Nephron (organoid): Measurements from ENCODE around the gene RAP2B.

Experiments
- H3K27ac Mint-ChIP-seq, 3 experiments: 2 replicates each; pipeline ENCODE4 v1.8.0; 2020; ENCODE audit warnings: mixed read lengths in 3 of 3, mild to moderate bottlenecking in 2 of 3, moderate library complexity in 1 of 3
- H3K27me3 Mint-ChIP-seq: 2 replicates; pipeline ENCODE4 v1.8.0; 2021; ENCODE audit warnings: low read depth, mild to moderate bottlenecking, moderate library complexity, mixed read lengths
- H3K36me3 Mint-ChIP-seq: 2 replicates; pipeline ENCODE4 v1.8.0; 2020; ENCODE audit warnings: low read depth, mixed read lengths
- H3K4me1 Mint-ChIP-seq: 2 replicates; pipeline ENCODE4 v1.8.0; 2020; ENCODE audit warnings: mixed read lengths
- H3K4me3 Mint-ChIP-seq, 3 experiments: 2 replicates each; pipeline ENCODE4 v1.8.0; 2020; ENCODE audit warnings: mild to moderate bottlenecking in 3 of 3, mixed read lengths in 3 of 3, moderate library complexity in 2 of 3
- H3K9me3 Mint-ChIP-seq: 2 replicates; pipeline ENCODE4 v1.8.0; 2020; ENCODE audit warnings: mixed read lengths
- TF ChIP-seq, protein P1 (sequence below), 3 experiments: fragments of 200-600 bp; sonication (generic); IDR thresholded peaks; one replicate each; pipeline ENCODE4 v1.5.0; 2021; ENCODE audit warnings: antibody characterized with exemption in 3 of 3; ENCODE audit not compliant: unreplicated experiment in 3 of 3

Gene RAP2B

DNA sequence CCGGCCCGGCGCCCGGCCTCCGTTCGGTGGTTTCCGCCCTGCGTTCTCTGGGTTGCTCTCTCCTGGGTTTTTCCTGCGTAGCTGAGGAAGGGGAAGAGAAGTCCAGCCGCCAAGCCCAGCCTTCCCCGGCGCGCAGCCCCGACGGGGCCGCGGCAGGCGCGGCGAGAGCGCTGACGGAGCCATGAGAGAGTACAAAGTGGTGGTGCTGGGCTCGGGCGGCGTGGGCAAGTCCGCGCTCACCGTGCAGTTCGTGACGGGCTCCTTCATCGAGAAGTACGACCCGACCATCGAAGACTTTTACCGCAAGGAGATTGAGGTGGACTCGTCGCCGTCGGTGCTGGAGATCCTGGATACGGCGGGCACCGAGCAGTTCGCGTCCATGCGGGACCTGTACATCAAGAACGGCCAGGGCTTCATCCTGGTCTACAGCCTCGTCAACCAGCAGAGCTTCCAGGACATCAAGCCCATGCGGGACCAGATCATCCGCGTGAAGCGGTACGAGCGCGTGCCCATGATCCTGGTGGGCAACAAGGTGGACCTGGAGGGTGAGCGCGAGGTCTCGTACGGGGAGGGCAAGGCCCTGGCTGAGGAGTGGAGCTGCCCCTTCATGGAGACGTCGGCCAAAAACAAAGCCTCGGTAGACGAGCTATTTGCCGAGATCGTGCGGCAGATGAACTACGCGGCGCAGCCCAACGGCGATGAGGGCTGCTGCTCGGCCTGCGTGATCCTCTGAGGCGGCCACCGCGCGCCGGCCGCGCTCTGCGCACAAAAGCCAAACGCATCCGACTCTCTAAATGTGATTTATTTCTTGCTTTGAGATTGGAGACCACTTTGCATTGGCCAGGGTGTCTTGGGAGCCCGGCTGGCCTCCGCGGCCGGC lies 727 bp downstream of the RAP2B start:
- TF ChIP-seq, protein P1, sequence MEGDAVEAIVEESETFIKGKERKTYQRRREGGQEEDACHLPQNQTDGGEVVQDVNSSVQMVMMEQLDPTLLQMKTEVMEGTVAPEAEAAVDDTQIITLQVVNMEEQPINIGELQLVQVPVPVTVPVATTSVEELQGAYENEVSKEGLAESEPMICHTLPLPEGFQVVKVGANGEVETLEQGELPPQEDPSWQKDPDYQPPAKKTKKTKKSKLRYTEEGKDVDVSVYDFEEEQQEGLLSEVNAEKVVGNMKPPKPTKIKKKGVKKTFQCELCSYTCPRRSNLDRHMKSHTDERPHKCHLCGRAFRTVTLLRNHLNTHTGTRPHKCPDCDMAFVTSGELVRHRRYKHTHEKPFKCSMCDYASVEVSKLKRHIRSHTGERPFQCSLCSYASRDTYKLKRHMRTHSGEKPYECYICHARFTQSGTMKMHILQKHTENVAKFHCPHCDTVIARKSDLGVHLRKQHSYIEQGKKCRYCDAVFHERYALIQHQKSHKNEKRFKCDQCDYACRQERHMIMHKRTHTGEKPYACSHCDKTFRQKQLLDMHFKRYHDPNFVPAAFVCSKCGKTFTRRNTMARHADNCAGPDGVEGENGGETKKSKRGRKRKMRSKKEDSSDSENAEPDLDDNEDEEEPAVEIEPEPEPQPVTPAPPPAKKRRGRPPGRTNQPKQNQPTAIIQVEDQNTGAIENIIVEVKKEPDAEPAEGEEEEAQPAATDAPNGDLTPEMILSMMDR (IDR thresholded peaks at IDR 0.05; ENCODE audit: unreplicated experiment in 3 of 3) = no peak
- H3K36me3 Mint-ChIP-seq = peaks cover 7% of the 10 kb centered on the region
- no peaks in the 10 kb centered on the region for H3K9me3 Mint-ChIP-seq
- peaks cover 38% of the 10 kb centered on the region for H3K4me1 Mint-ChIP-seq
- H3K27ac Mint-ChIP-seq = peak overlapping the region; percentile 79 to 88 (median 81)
- no peaks in the 10 kb centered on the region for H3K27me3 Mint-ChIP-seq
- peak overlapping the region; percentile 90 to 97 (median 94) for H3K4me3 Mint-ChIP-seq

DNA sequence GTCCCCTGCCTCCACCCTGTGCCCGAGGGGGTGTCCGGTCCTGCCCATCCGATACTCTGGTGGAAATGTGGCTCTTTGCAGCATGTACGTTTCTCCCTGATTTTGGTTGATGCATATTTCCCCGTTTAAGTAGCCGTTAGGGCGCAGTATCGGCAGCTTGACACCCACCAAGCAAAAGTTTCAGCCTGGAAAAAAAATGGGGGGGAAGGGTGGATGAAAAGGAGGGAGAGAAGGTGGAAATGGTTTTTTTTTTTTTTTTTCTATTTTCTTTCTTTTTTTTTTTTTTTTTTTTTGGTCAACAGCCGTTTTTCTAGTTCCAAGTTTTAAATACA lies 1.3 kb downstream of the RAP2B start:
- Mint-ChIP-seq H3K27me3 (no peaks in the 10 kb centered on the region), H3K9me3 (no peaks in the 10 kb centered on the region), H3K4me3 (peak overlapping the region; percentile 90 to 97 (median 94)), H3K36me3 (peaks cover 7% of the 10 kb centered on the region), H3K27ac (peak overlapping the region; percentile 79 to 88 (median 81)), H3K4me1 (peaks cover 38% of the 10 kb centered on the region)
- TF ChIP-seq, protein P1 (IDR thresholded peaks at IDR 0.05; ENCODE audit: unreplicated experiment in 3 of 3) = no peak

DNA sequence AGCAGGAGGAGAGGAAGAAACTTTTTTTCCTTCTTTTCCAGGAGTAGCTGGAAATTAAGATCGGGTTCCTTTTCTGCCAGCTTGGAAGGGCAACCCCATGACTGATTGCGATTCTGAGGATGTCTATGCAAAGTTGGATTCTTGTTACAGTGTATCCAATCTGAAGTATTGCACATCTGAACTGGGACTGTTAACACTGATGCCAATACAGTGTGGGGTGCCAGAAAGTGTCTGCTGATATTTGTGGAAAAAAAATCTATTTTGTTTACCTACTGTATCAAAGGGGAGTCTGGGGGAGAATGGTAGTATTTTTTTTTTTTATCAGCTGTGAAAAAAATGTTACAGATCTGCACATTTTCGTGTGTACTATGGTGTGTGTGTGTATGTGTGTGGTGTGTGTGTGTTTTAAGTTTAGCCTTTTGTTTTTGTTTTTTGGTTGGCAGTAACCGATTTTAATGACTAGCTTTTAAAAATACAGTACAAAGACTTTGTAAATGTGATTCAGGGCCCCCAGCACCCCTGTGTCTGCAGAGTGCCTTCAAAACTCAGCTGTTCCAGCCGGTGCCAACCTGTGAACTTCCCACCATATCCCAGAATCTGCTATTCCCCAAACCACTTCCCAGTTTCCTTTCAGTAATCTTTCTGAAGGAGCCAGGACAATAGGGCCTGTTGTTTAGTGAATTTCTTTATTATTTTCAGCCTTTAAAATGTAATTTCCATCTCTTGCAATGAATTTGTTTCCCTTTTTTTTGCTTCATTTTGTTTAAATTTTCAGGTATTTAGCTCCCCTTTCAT lies 1.9 kb downstream of the RAP2B start:
- peaks cover 38% of the 10 kb centered on the region for H3K4me1 Mint-ChIP-seq
- peak overlapping the region; percentile 4 to 81 (median 79) for H3K27ac Mint-ChIP-seq
- no peaks in the 10 kb centered on the region for H3K27me3 Mint-ChIP-seq
- peak overlapping the region; percentile 90 to 97 (median 94) for H3K4me3 Mint-ChIP-seq
- H3K36me3 Mint-ChIP-seq = peaks cover 7% of the 10 kb centered on the region
- no peaks in the 10 kb centered on the region for H3K9me3 Mint-ChIP-seq
- TF ChIP-seq, protein P1 (IDR thresholded peaks at IDR 0.05; ENCODE audit: unreplicated experiment in 3 of 3) = no peak

DNA sequence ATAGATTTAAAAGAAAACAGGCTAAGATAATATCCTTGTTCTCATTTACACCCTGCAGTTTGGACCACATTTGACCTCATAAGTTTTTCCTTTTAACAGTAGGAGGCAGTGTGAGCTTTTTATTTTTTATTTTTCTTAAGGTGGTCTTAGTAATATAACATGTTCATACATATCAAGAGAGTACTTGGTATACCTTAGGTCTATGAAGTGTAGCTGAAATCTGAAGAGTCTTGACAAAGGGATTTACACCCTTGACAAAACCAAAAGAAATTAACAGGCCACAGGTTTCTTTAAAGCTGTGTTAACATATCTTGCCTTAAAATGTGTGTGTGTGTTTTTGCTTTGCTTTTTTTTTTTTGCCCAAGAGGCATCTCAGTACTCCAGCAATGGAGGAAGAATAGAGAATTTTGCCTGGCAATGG lies 3.2 kb downstream of the RAP2B start:
- Mint-ChIP-seq H3K27me3 (no peaks in the 10 kb centered on the region), H3K27ac (peak overlapping the region in 1 of 3 experiments; percentile 59), H3K4me3 (peak overlapping the region; percentile 90 to 97 (median 94)), H3K4me1 (peaks cover 38% of the 10 kb centered on the region), H3K9me3 (no peaks in the 10 kb centered on the region), H3K36me3 (peaks cover 7% of the 10 kb centered on the region)
- TF ChIP-seq, protein P1 (IDR thresholded peaks at IDR 0.05; ENCODE audit: unreplicated experiment in 3 of 3) = peak in 2 of 3 experiments; percentile 16 to 33

DNA sequence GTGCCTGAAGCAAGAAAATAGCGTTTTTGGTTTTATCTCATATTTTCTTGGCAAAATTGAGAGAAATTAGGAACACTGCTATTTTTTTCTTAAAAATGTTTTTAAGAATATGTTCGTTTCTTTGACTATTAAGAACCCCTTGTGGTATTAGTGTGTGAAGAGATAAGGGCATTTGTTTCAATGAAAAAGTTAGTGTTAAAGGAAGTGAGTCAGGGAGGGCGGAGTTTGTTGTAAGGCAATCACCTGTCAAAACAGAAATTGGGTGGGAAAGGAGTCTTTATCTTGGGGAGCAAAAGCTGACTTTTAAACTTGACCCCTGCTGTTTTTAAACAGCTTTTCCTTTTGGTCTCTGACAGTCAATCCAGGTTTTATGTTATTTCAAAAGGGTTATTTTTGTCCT lies 4.2 kb downstream of the RAP2B start:
- peaks cover 7% of the 10 kb centered on the region for H3K36me3 Mint-ChIP-seq
- peak overlapping the region in 1 of 3 experiments; percentile 3 for H3K4me3 Mint-ChIP-seq
- H3K27ac Mint-ChIP-seq = no peak overlapping the region

More for the DNA sequence above, 4.2 kb downstream of the RAP2B start:
- no peaks in the 10 kb centered on the region for H3K27me3 Mint-ChIP-seq
- peaks cover 38% of the 10 kb centered on the region for H3K4me1 Mint-ChIP-seq
- TF ChIP-seq, protein P1 (IDR thresholded peaks at IDR 0.05; ENCODE audit: unreplicated experiment in 3 of 3) = no peak
- H3K9me3 Mint-ChIP-seq = no peaks in the 10 kb centered on the region
